GM12878 (cell line): ENCODE data around the gene ARHGAP15.

ENCODE experiments used
- ATF2 ChIP-seq: IDR thresholded peaks from 2 replicates; pipeline ENCODE4 v1.6.1; 2012; ENCODE audit warnings: low read length, inconsistent platforms
- CEBPB ChIP-seq, 2 experiments: fragments of 150-350 bp in 1 of 2; IDR thresholded peaks; 2 replicates each; pipeline ENCODE4 v1.6.1; 2012 to 2014; ENCODE audit warnings: low read depth in 2 of 2, low read length in 2 of 2, borderline replicate concordance in 1 of 2, inconsistent platforms in 1 of 2
- CEBPZ ChIP-seq: fragments of 150-350 bp; IDR thresholded peaks from 2 replicates; pipeline ENCODE4 v1.6.1; 2016; ENCODE audit warnings: low read depth, low read length
- CREB1 ChIP-seq: IDR thresholded peaks from 2 replicates; pipeline ENCODE4 v1.6.1; 2012; ENCODE audit warnings: low read depth, mild to moderate bottlenecking, inconsistent platforms
- CTCF ChIP-seq, 3 experiments: IDR thresholded peaks in 2 of 3; conservative IDR thresholded peaks in 1 of 3; 2 replicates each; pipeline ENCODE4 v1.5.1; 2011; ENCODE audit warnings: low read depth in 3 of 3, low read length in 3 of 3, mild to moderate bottlenecking in 3 of 3, control low read depth in 2 of 3, moderate library complexity in 2 of 3, inconsistent platforms in 1 of 3, mixed read lengths in 1 of 3; ENCODE audit not compliant: control insufficient read depth in 2 of 3, insufficient read depth in 1 of 3; ENCODE audit errors: extremely low read depth in 1 of 3
- FOXM1 ChIP-seq: IDR thresholded peaks from 2 replicates; pipeline ENCODE4 v1.6.1; 2012; ENCODE audit warnings: low read depth, mild to moderate bottlenecking, inconsistent platforms, low read length, moderate library complexity
- GABPA ChIP-seq: IDR thresholded peaks from 2 replicates; pipeline ENCODE4 v1.6.1; 2014; ENCODE audit warnings: antibody characterized with exemption, low read depth, mild to moderate bottlenecking, inconsistent platforms
- NFYB ChIP-seq: IDR thresholded peaks from 2 replicates; pipeline ENCODE4 v1.6.1; 2011; ENCODE audit warnings: low read depth, mild to moderate bottlenecking, low read length, improper control_type of control experiment, moderate library complexity; ENCODE audit not compliant: insufficient read depth
- POLR2A ChIP-seq: IDR thresholded peaks from 2 replicates; pipeline ENCODE4 v1.6.1; 2011; ENCODE audit warnings: low read depth, mild to moderate bottlenecking, low read length
- SREBF1 ChIP-seq: IDR thresholded peaks from 2 replicates; pipeline ENCODE4 v1.6.1; 2012; ENCODE audit warnings: mild to moderate bottlenecking, low read length
- ZBTB40 ChIP-seq: fragments of 450-650 bp; IDR thresholded peaks from 2 replicates; pipeline ENCODE4 v1.6.1; 2016; ENCODE audit warnings: mild to moderate bottlenecking, moderate library complexity, borderline replicate concordance
- ZNF622 ChIP-seq: fragments of 450-650 bp; IDR thresholded peaks from 2 replicates; pipeline ENCODE4 v1.6.1; 2017; ENCODE audit warnings: mild to moderate bottlenecking, inconsistent platforms

GRCh38 chr2:143436951-143437350 lies 307.7 kb downstream of the ARHGAP15 start:
- TF ChIP-seq CEBPZ (no peak), CEBPB (IDR thresholded peaks at IDR 0.05; ENCODE audit: borderline replicate concordance in 1 of 2, low read depth in 2 of 2, low read length in 2 of 2) (no peak), NFYB (no peak), POLR2A (no peak), CTCF (IDR thresholded peaks at IDR 0.05 in 2 of 3, conservative IDR thresholded peaks at IDR 0.05 in 1 of 3; ENCODE audit: control insufficient read depth in 2 of 3, extremely low read depth in 1 of 3, insufficient read depth in 1 of 3, low read depth in 3 of 3, low read length in 3 of 3) (no peak), GABPA (no peak), ZBTB40 (no peak), ZNF622 (no peak), ATF2 (no peak), FOXM1 (no peak), CREB1 (no peak), SREBF1 (no peak)
